Measurements from ENCODE around the gene TMC5.

Gene TMC5

DNA sequence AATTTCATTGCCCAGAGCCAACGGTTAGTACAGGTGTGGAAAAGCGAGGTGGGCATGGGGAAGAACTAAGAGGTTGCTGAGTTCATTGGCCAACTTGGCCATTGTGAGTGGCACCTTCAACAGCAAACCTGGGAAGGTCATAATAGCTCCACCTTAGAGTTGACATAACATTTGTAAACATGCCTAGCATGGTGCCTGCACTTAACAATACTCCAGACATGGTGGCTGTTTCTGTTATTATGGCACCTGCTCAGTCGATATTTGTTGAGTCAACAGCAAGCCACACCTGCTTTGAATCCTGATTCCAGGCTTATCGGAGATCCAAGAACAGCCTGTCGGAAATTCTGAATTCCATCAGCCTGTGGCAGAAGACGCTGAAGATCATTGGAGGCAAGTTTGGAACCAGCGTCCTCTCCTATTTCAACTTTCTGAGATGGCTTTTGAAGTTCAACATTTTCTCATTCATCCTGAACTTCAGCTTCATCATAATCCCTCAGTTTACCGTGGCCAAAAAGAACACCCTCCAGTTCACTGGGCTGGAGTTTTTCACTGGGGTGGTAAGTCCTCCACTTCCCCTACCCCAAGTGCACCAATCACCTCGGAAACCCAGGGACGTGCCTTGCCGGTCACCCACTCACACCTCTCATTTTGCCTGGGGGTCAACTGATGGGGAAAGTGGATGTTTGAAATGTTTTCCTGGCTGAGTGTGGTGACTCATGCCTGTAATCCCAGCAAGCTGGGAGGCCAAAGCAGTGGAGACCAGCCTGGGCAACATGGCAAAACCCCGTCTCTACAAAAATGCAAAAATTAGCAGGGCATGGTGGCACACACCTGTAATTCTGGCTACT lies 46.0 kb downstream of the TMC5 start:
- DNase-seq = no peak
- ATAC-seq = no peak

DNA sequence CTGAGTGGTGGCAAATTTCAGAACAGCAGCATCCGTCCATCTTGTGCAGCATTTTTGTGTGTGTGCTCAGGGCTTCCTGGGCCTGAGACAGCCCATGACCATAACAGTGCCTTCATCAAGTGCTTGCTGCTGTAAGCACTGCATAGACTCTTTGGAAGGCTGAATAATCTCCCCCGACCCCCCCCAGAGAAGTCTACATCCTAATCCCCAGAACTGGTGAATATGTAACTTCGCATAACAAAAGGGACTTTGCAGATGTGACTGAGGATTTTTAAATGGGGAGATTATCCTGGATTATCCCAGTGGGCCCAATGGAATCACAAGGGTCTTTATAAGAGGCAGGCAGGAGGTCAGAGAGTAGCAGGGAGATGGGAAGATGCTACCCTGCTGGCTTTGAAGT lies 50.6 kb downstream of the TMC5 start:
- ATAC-seq (no peak), DNase-seq (no peak)

DNA sequence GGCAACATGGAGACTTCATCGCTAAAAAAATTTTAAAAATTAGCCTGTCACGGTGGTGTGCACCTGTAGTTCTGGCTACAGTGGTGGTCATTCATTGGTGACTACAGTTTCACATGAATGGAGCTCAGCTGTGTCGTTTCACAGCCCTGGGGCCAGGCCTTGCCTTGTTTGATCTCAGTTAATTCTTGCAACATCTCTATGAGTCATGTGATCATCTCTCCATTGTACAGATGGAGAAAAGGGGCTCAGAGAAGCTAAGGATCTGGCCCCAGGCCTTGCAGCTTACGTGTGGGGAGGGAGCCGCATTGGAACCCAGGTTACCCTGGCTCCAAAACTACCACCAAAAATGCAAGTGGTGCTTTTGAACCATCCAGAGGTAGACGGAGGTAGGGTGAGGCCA lies 54.8 kb downstream of the TMC5 start:
- ATAC-seq = no peak
- DNase-seq = no peak

DNA sequence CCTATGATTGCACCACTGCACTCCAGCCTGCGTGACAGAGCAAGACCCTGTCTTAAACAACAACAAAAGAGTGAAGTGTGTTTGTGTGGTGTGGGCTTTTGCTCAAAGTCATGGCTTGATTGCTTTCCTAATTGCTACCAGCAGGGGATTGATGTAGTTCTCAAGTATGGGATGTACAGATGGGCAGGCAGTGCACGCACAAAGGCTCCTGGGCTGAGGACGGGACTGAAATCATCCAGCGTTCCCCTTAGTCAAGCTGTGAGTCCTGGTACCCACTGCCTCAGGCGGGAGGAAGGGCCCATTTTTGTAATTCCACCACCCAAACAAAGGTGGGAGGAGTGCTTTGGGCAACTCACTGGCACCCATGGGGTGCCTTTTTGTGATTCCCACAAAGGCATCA lies 56.9 kb downstream of the TMC5 start:
- DNase-seq (no peak), ATAC-seq (no peak)

DNA sequence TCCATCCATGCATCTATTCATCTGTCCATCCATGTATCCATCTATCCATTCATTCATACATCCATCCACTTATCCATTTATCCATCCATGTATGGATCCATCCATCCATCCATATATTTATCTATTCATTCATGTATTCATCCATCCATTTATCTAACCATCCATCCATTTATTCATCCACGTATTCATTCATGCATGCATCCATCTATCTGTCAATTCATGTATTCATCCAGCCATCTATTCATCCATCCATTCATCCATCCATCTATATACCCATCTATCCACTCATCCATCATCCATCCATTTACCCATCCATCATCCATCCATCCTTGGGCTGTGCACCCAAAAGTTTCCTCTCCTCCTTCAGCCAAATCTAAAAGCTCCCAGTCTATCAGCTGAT lies 60.8 kb downstream of the TMC5 start:
- ATAC-seq (no peak), DNase-seq (no peak)

DNA sequence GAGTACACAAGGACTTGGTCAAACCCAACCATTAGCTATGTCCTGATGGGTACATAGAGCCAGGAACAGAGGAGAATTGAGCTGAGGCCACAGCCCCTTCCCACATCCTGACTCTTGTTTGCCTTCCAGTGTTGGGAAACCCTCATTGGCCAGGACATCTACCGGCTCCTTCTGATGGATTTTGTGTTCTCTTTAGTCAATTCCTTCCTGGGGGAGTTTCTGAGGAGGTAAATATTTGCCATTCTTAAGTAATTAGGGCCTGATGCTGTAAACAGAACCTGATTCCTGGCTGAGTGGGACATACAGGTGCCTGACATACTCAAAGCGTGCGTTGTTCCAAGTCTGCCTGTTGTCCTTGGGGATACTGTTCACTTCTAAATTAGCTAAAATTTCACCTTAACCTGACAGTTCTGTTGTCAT lies 61.6 kb downstream of the TMC5 start:
- DNase-seq (no peak), ATAC-seq (no peak)

DNA sequence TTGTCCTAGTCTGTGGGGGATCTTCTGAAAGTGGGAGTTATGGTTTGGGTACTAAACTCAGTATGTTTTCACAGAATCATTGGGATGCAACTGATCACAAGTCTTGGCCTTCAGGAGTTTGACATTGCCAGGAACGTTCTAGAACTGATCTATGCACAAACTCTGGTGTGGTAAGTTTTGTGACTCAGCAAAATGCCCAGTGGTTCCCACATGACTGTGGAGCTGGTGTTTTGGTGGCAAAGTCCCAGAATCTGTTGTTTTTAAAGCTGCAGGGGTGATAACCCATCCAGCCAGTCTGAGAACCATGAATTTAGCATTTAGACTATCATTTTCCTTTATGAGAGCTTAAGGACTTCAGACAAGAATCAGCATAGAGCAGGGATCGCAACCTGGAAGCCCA lies 63.6 kb downstream of the TMC5 start:
- ATAC-seq = no peak
- DNase-seq = no peak

DNA sequence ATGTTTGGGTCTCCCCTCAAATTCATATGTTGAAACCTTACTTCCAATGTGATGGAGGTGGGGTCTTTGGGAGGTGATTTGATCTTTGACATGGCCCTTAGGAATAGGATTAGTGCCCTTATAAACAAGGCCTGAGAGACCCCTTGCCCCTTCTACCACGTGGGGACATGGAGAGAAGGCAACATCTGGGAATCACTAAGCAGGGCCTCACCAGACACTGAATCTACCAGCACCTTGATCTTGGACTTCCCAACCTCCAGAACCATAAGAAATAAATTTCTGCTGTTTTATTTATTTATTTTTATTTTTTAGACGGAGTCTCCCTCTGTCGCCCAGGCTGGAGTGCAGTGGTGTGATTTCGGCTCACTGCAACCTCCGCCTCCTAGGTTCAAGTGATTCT lies 64.1 kb downstream of the TMC5 start:
- no peak for DNase-seq

DNA sequence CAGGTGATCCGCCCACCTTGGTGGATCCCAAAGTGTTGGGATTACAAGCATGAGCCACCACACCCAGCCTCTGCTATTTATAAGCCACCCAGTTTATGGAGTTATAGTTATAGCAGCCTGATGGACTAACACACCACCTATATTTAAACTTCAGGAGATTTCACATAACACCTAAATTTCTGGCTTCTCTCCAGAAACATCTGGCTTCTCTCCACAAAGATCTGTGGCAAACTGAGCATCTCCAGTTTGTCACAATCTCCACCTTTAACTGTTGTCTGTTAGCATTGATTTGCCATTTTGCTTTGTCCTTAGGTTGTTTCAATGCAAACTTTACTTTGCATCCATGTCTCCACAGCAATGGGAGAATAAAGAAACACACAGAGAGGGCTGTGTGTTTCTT lies 64.6 kb downstream of the TMC5 start:
- no peak for ATAC-seq
- DNase-seq = no peak

More for the DNA sequence above, 64.1 kb downstream of the TMC5 start:
- ATAC-seq = no peak

DNA sequence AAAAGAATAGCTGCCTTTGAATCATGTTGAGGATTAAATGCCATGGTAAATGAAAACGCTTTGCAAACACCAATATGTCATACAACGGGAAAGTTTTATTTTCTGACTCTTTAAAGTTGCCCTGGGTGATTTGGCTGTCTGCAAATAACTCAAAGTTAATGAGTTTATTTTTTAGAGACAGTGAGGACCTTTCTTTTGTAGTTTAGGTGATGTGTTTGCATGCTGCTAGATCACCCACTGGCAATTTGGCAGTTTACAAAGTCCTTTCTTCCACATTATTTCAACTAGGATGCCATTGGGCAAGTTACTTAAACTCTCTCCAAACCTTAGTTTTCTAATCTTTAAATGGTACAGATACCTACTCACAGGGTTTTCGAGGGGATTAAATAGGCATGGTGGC lies 66.4 kb downstream of the TMC5 start:
- DNase-seq (no peak), ATAC-seq (no peak)

DNA sequence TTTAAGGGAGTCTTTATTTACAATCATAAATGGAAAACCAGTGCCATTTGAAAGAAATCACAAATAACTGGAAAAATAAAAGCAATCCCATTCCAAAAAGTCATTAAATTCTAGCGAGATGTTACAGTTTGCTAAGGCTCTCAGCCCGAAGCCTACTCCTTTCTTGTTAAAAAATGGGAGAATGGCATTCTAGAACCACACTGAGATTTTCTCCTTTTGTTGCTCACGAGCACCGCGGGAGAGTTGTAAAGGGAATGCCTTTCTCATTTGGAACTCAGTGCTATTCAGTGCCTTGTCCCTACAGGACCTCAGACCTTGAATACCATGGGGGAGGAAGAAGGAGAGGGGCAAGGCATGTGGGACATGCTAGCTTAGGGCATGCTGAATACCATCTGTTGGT lies 67.9 kb downstream of the TMC5 start:
- no peak for ATAC-seq
- DNase-seq = no peak

DNA sequence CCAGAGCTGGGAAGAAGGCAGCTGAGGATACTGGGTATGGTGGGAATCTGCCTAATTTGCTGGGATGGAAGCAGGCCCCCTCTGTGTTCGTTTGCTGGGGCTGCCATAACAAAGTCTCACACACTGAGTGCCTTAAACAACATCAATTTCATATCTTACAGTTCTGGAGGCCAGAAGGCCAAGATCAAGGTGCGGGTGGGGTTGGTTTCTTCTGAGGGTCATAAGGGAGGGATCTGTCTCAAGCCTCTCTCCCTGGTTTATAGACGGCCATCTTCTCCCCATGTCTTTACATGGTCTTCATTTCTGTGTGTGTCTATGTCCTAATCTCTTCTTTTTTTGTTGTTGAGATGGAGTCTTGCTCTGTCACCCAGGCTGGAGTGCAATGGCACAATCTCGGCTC lies 68.4 kb downstream of the TMC5 start:
- ATAC-seq (no peak), DNase-seq (no peak)

DNA sequence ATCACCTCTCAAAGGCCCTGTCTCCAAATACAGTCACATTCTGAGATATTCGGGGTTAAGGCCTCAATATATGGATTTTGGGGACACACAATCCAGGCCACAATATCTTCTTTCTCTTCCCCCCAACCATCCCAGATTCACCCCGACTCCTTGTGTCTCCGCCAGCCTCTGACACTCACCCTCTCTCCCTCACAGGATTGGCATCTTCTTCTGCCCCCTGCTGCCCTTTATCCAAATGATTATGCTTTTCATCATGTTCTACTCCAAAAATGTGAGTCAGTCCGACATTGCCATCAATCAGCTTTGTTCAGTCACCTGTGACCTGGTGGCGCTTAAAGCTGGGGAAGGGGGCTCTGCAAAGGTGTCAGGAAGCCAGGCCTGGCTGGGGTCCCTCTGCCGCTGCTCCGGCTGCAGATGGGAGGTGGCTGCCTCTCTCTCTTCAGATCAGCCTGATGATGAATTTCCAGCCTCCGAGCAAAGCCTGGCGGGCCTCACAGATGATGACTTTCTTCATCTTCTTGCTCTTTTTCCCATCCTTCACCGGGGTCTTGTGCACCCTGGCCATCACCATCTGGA lies 69.2 kb downstream of the TMC5 start:
- ATAC-seq (no peak), DNase-seq (no peak)

DNA sequence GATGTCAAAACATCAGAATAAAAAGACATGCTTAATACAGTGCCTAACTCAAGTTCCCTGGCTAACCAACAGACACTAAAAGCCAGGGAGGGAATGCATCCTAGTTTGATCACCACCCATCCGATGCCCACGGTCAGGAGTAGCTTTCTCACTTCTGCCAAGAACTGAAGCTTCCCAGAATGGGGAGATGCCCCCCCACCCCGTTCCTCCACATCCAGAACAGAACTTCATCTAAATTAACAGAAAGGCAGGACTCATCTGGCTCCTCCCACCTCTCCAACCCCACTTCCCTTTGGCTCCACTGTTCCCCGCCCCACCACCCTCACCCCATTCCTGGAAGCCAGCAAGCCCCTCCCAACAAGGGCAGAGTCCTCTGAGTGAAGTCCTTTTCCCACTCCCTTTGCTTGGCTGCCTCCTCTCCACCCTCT lies 70.5 kb downstream of the TMC5 start:
- ATAC-seq = no peak
- DNase-seq = no peak

DNA sequence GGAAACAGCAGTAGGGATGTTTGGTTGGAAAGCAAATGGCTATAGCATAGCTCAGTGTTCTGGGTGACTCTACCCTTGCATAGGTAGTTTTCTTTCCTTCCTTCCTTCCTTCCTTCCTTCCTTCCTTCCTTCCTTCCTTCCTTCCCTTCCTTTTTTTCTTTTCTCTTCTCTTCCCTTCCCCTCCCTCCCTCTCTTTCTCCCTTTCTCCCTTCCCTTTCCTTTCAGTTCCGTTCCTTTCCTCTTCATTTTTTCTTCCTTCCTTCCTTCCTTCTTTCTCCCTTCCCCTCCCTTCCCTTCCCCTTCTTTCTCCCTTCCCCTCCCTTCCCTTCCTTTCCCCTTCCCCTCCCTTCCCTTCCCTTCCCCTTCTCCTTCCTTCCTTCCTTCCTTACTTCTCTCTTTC lies 72.9 kb downstream of the TMC5 start:
- no peak for DNase-seq
- no peak for ATAC-seq

DNA sequence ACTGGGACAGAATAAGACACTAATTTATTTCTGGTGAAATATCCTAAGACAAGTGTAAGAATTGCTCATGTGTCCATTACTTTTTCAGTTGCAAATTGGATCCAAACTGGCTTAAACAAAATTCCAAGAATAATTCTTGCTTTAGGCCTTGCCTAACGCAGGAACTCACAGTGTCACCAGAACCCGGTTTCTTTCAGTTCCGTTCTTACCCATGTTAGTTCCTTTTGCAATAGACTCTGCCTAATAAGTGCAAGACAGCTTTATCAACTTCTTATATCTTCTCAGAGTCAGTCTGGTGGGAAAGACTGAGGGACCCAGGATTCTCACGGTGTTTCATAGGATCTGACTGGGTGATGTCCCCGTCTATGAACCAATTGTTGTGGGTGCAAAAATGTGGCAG lies 79.5 kb downstream of the TMC5 start:
- DNase-seq (no peak), ATAC-seq (no peak)

DNA sequence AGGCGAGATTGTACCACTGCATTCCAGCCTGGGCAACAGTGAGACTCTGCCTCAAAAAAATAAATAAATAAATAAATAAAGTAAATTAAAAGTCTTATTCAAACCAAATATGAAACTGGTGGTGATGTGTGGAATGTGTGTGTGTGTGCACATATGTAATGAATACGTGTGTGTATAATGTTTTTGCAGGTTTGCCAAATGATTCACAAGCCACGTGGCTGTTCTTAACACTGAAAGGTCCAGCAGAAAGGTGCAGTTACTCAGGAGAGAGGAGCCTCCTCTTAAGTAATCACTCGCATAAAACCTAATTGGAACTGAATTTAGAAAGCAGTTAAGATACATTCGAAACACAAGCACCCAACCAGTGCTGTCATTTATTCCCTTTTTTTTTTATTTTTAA lies 81.3 kb downstream of the TMC5 start:
- ATAC-seq (no peak), DNase-seq (no peak)

DNA sequence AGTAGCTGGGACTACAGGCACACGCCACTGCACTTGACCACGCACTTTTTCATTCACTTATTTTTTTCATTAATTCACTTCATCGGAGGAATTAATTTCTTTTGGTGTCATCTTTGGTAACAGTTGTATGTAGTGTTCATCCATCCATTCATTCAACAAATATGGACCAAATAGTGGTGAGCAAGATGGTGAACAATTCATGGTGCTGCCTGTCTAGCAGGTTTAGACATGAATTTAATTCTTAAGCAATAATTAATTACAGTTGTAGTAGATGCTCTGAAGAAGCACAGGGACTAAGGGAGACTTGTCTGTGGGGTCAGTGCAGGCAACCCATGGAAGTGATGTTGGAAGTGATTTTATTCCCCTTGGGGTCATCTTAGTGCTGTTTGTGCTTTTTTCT lies 81.8 kb downstream of the TMC5 start:
- DNase-seq (no peak), ATAC-seq (no peak)

DNA sequence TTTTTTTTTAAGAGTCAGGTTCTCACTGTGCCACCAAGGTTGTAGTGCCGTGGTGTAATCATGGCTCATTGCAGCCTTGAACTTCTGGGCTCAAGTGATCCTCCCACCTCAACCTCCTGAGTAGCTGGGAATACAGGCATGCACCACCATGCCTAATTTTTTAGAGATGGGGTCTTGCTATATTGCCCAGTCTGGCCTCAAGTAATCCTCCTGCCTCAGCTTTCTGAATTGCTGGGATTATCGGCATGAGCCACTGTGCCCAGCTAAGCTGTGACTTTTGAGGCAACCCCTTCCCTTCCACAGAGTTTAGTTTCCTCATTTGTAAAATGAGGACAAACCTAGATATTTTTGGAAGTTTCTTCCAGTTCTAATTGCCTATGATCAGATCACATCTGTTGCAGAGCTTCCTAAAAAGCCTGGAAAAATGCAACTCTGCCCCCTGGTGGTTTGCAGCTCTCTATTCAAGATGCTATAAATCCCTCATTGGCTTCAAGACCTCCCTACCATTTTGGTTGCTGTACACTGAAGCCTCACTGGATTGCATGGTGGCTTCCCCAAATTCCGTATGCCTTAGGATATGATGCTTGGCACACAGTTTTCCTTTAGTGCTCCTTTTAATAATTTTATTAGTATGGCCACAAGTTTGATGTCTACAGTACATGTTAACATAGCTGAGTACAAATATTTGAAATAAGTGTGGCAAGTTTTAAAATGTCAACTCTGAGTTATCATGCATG lies 84.9 kb downstream of the TMC5 start:
- peak; percentile 43 for ATAC-seq

DNA sequence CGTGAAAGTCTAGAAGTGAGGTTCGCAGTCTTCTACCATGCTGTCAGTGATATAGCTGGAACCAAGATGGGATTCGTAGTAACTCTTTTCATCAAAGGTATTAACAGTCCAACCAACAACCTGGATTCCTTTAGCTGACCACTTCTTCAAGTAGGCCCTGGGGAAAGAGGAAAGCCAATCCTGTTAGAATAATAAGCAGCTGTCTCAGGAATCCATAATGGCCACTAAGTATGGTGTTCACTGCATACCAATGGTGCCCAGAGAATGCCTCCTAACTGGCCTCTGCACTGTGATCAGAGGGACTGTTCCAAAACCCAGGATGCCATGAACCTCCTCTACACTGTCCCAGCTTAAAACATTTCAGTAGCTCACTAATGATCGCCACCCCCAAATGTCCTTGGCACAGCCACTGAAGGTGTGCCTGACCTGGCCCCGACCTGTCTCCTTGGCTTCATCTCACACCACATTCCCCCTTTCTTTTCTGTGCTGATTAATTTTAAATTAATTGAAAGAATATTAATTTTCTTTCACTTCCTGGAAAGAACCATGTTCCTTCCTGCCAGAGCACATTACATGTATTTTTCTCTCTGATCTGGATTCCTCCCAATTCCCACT lies 85.9 kb downstream of the TMC5 start:
- DNase-seq (no peak), ATAC-seq (no peak)

More for the DNA sequence above, 84.9 kb downstream of the TMC5 start:
- peak; percentile 76 for DNase-seq

DNA sequence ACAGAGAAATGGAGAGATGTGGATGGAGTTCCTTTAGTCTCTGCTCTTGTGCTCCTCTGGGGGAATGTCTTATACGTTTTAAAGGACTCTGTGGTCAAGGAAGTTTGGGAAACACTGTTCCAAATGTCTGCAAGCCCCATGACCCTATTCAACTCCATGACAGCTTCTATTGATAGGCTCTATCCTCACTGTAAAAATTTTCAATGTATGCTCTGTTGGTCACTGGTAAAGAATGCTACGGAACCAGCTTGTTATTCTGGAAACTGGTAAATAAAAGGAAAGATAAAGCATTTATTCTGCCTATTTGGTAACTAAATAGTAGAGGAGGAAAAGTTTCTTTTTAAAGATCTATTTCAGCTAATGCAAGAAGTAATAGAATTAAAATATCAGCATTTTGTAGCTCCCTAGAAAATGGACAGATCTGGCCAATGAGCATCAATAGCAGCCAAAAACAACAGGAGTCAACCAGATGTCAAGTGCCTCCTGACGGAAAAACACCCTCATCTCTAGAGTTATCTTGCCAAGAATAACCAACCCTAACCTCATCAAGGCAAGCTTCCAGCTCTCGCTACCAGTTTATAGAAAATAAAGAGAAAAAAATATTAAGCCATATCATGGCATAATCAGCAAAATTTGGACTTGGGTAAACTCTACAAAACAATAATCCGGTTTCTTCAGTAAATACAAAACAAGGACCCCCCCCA lies 88.1 kb downstream of the TMC5 start:
- ATAC-seq = no peak
- no peak for DNase-seq

DNA sequence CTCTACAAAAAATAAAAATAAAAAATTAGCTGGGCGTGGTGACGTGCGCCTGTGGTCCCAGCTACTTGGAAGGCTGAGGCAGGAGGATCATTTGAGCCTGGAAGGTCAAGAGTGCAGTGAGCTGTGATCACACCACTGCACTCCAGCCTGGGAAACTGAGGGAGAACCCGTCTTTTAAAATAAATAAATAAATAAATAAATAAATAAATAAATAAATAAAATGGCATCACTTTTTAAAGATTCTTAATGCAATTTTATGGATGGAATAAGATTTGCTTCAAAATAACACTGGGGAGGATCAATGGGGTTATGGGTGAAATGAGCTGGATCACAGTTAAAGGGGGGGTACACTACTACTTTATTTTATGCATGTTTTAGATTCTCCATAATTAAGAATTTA lies 89.3 kb downstream of the TMC5 start:
- DNase-seq (no peak), ATAC-seq (no peak)
